Neural progenitor cell (in vitro differentiated cells): ENCODE results near the gene PSME3IP1. TPM values are rescaled to one million over a fixed set of nuclear protein-coding genes. Genes with fewer than 3 reads are reported as not detected.

ENCODE experiments used
- DNase-seq: peaks from one replicate; pipeline ENCODE4 v3.0.0-alpha.2; 2016; ENCODE audit warnings: low spot score
- H2AFZ ChIP-seq: fragments of 200-600 bp; sonication (generic); replicated peaks from 2 replicates; pipeline ENCODE4 v1.6.1; 2016; ENCODE audit warnings: antibody characterized with exemption
- H3F3A ChIP-seq: fragments of 200-600 bp; sonication (generic); 2 replicates; pipeline ENCODE4 v1.6.1; 2016; ENCODE audit warnings: antibody characterized with exemption, low read depth
- H3K27ac ChIP-seq: fragments of 200-600 bp; sonication (generic); 2 replicates; pipeline ENCODE4 v1.5.1; 2016; ENCODE audit warnings: mild to moderate bottlenecking
- H3K27me3 ChIP-seq: fragments of 200-600 bp; sonication (generic); 2 replicates; pipeline ENCODE4 v1.6.1; 2016; ENCODE audit warnings: mild to moderate bottlenecking, moderate library complexity
- H3K36me3 ChIP-seq: fragments of 200-600 bp; sonication (generic); 2 replicates; pipeline ENCODE4 v1.5.1; 2016
- H3K4me1 ChIP-seq: fragments of 200-600 bp; sonication (generic); 2 replicates; pipeline ENCODE4 v1.6.1; 2016; ENCODE audit warnings: mixed run types
- H3K4me2 ChIP-seq: fragments of 200-600 bp; sonication (generic); 2 replicates; pipeline ENCODE4 v1.6.1; 2016
- H3K4me3 ChIP-seq: fragments of 200-600 bp; sonication (generic); 2 replicates; pipeline ENCODE4 v1.5.1; 2016
- H3K79me2 ChIP-seq: fragments of 200-600 bp; sonication (generic); 2 replicates; pipeline ENCODE4 v1.6.1; 2016; ENCODE audit warnings: low read depth
- H3K9ac ChIP-seq: fragments of 200-600 bp; sonication (generic); 2 replicates; pipeline ENCODE4 v1.6.1; 2016
- H3K9me3 ChIP-seq: fragments of 200-600 bp; sonication (generic); 2 replicates; pipeline ENCODE4 v1.5.1; 2016; ENCODE audit warnings: low read depth
- H4K20me1 ChIP-seq: fragments of 200-600 bp; sonication (generic); 2 replicates; pipeline ENCODE4 v1.6.1; 2016; ENCODE audit warnings: low read depth
- H3K27ac Mint-ChIP-seq: 3 replicates; pipeline ENCODE4 v1.8.0; 2021; ENCODE audit warnings: mixed read lengths
- H3K27me3 Mint-ChIP-seq: 2 replicates; pipeline ENCODE4 v1.8.0; 2022; ENCODE audit warnings: low read depth, mild to moderate bottlenecking, inconsistent platforms, moderate library complexity, mixed read lengths; ENCODE audit not compliant: insufficient read depth
- H3K36me3 Mint-ChIP-seq: 3 replicates; pipeline ENCODE4 v1.8.0; 2021; ENCODE audit warnings: mixed read lengths
- H3K4me1 Mint-ChIP-seq: 3 replicates; pipeline ENCODE4 v1.8.0; 2021; ENCODE audit warnings: mixed read lengths
- H3K4me3 Mint-ChIP-seq: 3 replicates; pipeline ENCODE4 v1.8.0; 2021; ENCODE audit warnings: mild to moderate bottlenecking, moderate library complexity, mixed read lengths
- H3K9me3 Mint-ChIP-seq: 3 replicates; pipeline ENCODE4 v1.8.0; 2020; ENCODE audit warnings: mixed read lengths
- EZH2 ChIP-seq: fragments of 200-600 bp; sonication (generic); IDR thresholded peaks from 2 replicates; pipeline ENCODE4 v1.6.1; 2017; ENCODE audit warnings: antibody characterized with exemption, mild to moderate bottlenecking, moderate library complexity
- EZH2phosphoT487 ChIP-seq: fragments of 200-600 bp; sonication (generic); IDR thresholded peaks from 2 replicates; pipeline ENCODE4 v1.6.1; 2017; ENCODE audit warnings: antibody characterized with exemption
- total RNA-seq: library from RNA; depleted of rRNA; stranded (reverse); fragments of >200 nt; gene quantifications from 2 replicates; pipeline ENCODE4 v1.2.3, GENCODE V29; 2015; ENCODE audit warnings: low replicate concordance
- TF ChIP-seq, protein P1 (sequence below): fragments of 200-600 bp; sonication (generic); IDR thresholded peaks from 2 replicates; pipeline ENCODE4 v1.5.1; 2017; ENCODE audit warnings: antibody characterized with exemption, mild to moderate bottlenecking

The PSME3IP1 gene
- total RNA-seq, 1 donor from 2014 or later = 184 TPM

- peaks cover 18% of the 10 kb centered on the region for H3K36me3 ChIP-seq
Measured at GRCh38 chr16:57223057-57223456, 37.2 kb upstream of the PSME3IP1 start.

GRCh38 chr16:57216968-57217367 lies 31.1 kb upstream of the PSME3IP1 start:
- H3K27me3 ChIP-seq = no peaks in the 10 kb centered on the region
- no peak overlapping the region for H3K27ac Mint-ChIP-seq
- H3K9ac ChIP-seq = no peak overlapping the region
- no peak overlapping the region for H3K27ac ChIP-seq
- no peak for DNase-seq
- H3K4me1 ChIP-seq = no peaks in the 10 kb centered on the region
- no peaks in the 10 kb centered on the region for H3K27me3 Mint-ChIP-seq
- TF ChIP-seq, protein P1, sequence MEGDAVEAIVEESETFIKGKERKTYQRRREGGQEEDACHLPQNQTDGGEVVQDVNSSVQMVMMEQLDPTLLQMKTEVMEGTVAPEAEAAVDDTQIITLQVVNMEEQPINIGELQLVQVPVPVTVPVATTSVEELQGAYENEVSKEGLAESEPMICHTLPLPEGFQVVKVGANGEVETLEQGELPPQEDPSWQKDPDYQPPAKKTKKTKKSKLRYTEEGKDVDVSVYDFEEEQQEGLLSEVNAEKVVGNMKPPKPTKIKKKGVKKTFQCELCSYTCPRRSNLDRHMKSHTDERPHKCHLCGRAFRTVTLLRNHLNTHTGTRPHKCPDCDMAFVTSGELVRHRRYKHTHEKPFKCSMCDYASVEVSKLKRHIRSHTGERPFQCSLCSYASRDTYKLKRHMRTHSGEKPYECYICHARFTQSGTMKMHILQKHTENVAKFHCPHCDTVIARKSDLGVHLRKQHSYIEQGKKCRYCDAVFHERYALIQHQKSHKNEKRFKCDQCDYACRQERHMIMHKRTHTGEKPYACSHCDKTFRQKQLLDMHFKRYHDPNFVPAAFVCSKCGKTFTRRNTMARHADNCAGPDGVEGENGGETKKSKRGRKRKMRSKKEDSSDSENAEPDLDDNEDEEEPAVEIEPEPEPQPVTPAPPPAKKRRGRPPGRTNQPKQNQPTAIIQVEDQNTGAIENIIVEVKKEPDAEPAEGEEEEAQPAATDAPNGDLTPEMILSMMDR = no peak
- TF ChIP-seq EZH2 (no peak), EZH2phosphoT487 (no peak)
- H2AFZ ChIP-seq = no peak overlapping the region
- no peak overlapping the region for H3K4me2 ChIP-seq
- H3K36me3 Mint-ChIP-seq = peaks cover 75% of the 10 kb centered on the region
- no peaks in the 10 kb centered on the region for H3K79me2 ChIP-seq
- no peaks in the 10 kb centered on the region for H3F3A ChIP-seq
- H4K20me1 ChIP-seq = no peaks in the 10 kb centered on the region
- no peak overlapping the region for H3K4me3 ChIP-seq
- no peak overlapping the region for H3K4me3 Mint-ChIP-seq
- no peaks in the 10 kb centered on the region for H3K9me3 ChIP-seq
- H3K4me1 Mint-ChIP-seq = no peaks in the 10 kb centered on the region
- H3K9me3 Mint-ChIP-seq = peaks cover 28% of the 10 kb centered on the region
- H3K36me3 ChIP-seq = peaks cover 30% of the 10 kb centered on the region

More at GRCh38 chr16:57223057-57223456, 37.2 kb upstream of the PSME3IP1 start:
- Histone ChIP-seq H3K27me3 (no peaks in the 10 kb centered on the region), H3F3A (no peaks in the 10 kb centered on the region), H3K79me2 (no peaks in the 10 kb centered on the region), H3K4me3 (no peak overlapping the region), H4K20me1 (no peaks in the 10 kb centered on the region), H3K27ac (no peak overlapping the region), H2AFZ (no peak overlapping the region), H3K4me1 (no peaks in the 10 kb centered on the region), H3K9ac (no peak overlapping the region), H3K9me3 (no peaks in the 10 kb centered on the region), H3K4me2 (no peak overlapping the region)
- Mint-ChIP-seq H3K36me3 (peaks cover 57% of the 10 kb centered on the region), H3K4me1 (no peaks in the 10 kb centered on the region), H3K27me3 (no peaks in the 10 kb centered on the region), H3K4me3 (no peak overlapping the region), H3K27ac (no peak overlapping the region), H3K9me3 (peaks cover 18% of the 10 kb centered on the region)
- TF ChIP-seq, protein P1 = no peak
- TF ChIP-seq EZH2phosphoT487 (no peak), EZH2 (no peak)
- DNase-seq = no peak

GRCh38 chr16:57213462-57213861 lies 27.6 kb upstream of the PSME3IP1 start:
- H3K36me3 Mint-ChIP-seq = peaks cover 56% of the 10 kb centered on the region
- no peaks in the 10 kb centered on the region for H3F3A ChIP-seq
- peaks cover 23% of the 10 kb centered on the region for H3K36me3 ChIP-seq
- H3K4me1 Mint-ChIP-seq = no peaks in the 10 kb centered on the region
- H3K27ac ChIP-seq = no peak overlapping the region
- H3K4me2 ChIP-seq = no peak overlapping the region
- H3K4me1 ChIP-seq = no peaks in the 10 kb centered on the region
- no peaks in the 10 kb centered on the region for H3K9me3 ChIP-seq
- H3K4me3 ChIP-seq = no peak overlapping the region
- H3K79me2 ChIP-seq = no peaks in the 10 kb centered on the region
- H3K27ac Mint-ChIP-seq = no peak overlapping the region
- H3K27me3 ChIP-seq = no peaks in the 10 kb centered on the region
- no peak overlapping the region for H3K9ac ChIP-seq
- no peaks in the 10 kb centered on the region for H4K20me1 ChIP-seq
- no peak for TF ChIP-seq EZH2phosphoT487
- TF ChIP-seq, protein P1 = no peak
- TF ChIP-seq EZH2 = no peak
- no peaks in the 10 kb centered on the region for H3K27me3 Mint-ChIP-seq
- no peak overlapping the region for H3K4me3 Mint-ChIP-seq
- no peak for DNase-seq
- H2AFZ ChIP-seq = no peak overlapping the region
- peaks cover 14% of the 10 kb centered on the region for H3K9me3 Mint-ChIP-seq
